Measurements from ENCODE around the gene FAT3. TPM values are rescaled to one million over a fixed set of nuclear protein-coding genes. Genes with fewer than 3 reads are reported as not detected.

FAT3 gene
- total RNA-seq, 1 donor from 2014 or later = 24.4 TPM

DNA sequence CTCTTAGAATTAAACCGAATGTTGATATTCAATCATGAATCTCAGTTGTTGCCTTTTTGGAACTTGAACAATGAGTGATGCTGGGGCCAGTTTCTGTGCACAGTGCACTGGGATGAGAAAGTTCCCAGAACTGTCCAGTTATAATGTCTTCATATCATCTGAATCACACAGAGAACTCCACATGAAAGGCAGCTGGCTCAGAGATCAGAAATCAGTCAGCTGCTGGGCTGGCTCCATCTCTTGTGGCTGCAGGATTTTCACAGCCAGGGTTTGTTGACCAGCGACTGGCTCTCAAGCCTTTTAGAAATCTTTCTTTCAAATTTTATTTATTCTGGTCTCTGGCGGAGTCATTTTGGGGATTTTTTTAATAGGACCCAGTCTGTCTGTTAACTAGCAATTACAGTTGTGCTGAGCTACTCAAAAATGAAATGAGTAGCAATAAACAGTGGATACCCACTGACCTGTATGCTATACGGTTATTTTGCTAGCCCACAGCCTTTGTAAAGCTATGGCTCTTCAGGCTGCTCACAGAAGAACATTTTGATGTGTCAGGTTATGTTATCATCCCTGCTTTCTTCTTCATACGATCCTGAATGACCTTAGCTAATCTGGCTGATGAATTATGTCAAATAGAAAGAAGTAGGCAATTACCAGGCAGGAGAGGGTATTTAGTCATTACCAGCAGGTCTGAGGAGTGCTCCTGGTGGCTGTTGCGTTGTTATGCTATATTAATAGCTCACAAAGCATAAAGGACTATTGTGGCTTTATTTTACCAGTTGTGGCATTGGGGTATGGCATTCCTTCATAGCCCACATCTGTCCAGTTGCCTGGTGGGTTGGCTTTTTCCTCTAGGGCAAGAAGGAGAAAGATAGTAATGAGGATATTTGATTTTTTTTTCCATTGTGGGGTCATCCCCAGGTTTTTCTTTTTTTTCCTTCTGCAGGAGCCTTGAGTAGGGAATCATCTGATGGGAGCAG is 3.6 kb downstream of the FAT3 start:
- DNase-seq (ENCODE audit: low read depth) = no peak

DNA sequence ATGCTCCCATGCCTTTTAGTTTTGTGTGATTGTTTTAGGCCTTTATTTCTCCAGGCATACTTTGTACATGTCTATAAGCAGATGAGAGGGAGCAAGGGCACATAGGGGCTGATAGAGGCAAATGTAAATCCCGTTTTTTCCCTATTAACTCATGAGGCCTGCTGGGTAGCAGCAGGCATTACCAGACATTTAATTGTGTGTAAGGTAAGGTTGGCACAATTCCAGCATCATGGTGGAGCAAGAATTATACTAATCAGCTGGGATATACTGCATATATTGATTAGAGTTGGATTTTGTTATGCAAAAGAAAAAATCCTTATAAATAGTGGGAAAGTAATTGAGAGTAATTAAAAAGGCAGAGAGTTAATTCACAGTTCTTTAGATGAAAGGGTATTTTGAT is 12.2 kb downstream of the FAT3 start:
- DNase-seq (ENCODE audit: low read depth) = no peak

DNA sequence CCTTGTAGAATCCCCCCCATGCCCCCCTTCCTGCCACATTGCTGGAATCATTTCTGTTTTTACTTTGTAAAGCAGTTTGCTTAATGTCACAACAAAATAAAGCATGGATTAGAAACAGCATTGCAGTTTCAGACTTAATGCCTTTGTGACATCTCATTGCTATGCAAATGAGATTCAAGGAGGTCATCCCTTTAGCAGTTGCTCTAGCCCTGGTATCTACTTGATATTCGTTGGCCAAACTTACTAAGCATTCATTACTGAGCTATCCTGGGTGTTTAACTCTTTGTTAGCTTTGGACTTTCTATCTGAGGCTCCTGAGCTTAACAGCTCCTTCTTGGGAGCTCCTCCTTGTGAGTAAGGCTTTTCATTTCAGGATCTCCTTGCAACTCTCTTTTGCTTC is 16.3 kb downstream of the FAT3 start:
- no peak for DNase-seq (ENCODE audit: low read depth)

DNA sequence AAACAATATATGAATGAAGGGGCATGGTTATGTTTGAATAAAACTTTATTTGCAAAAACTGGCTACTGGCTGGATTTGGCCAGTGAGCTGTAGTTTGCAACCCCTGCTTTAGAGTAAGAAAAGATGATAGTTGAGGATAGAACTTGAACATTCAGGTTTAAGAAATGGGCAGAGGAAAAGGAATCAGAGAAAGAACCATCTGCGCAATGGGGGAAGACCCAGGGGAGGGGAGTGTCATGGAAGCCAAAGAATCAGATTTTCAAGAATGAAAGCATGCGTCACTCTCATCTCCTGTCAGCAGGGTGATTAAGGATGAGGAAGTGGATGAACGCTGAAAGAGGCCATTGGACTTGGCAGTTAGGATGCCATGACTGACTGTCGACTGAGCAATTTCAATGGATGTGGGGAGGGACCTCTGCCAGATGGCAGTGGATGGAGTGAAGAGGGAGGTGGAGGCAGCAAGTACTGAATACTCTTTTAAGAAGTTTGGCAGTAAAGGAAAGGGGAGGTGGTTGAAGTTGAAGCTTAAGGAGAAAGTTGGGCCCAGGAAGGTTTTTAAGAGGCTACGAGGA is 21.2 kb downstream of the FAT3 start:
- no peak for DNase-seq (ENCODE audit: low read depth)

DNA sequence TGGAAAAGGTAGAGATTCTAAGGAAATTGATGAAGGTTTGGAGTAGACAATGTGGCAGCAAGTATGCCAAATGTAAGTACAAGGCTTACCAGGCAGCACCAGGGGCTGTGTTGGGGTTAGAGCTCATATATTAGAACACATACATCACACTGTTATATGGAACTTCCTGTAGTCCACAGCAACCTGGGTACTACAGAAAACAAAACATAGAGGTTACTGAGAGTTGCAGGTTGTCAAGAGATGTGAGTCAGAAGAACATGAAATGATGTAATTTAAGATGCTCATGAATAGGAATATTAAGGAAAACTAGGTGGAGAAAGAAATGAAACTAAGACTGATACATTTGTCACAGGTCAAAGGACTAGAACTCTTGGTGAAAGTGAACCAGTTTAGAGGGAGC is 22.0 kb downstream of the FAT3 start:
- DNase-seq (ENCODE audit: low read depth) = peak; percentile 63

DNA sequence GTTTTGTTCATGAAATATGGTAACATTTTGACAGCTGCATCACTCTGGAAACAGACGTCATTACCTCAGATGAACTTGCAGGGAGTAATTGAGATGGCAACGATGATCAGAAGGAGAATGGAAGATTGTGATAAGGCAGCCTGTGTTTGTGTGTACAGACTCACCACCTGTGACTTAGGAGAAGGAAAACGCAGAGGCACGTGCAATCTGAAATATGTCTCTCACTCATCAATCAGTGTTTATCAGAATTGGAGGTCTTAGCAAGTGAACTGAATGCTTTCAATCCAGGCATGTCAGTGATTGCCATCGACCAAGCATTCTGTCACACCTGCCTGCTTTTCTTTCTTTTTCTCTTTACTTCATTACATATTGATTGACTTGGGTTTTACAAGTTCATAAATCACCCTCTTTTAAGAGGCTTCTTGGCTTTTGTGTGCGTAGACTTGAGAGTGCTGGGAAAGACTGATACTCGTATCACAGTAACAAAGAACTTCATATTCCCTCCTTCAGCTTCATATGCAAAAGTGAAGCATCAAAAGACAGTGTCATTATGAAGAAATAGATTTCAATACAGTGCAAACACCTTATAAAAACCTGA is 24.6 kb downstream of the FAT3 start:
- DNase-seq (ENCODE audit: low read depth) = no peak

DNA sequence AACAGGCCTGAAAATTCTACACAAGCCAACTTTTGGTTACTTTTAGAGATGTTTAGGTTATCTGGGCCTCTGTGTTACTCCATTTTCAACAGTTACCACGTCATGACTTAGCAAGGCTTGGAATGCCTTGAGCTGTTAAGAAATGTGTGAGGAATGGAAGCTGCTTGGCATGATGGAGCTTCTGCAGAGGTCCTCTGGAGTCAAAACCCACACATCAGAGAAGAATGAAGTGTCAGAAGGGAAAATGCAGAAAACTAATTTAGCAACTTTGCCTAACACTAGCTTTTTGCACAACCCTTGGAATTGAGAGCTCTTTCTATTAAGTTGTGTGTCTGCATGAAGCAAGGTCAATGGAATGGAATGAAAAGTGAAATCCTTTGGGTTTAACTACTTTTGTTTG is 27.4 kb downstream of the FAT3 start:
- no peak for DNase-seq (ENCODE audit: low read depth)

DNA sequence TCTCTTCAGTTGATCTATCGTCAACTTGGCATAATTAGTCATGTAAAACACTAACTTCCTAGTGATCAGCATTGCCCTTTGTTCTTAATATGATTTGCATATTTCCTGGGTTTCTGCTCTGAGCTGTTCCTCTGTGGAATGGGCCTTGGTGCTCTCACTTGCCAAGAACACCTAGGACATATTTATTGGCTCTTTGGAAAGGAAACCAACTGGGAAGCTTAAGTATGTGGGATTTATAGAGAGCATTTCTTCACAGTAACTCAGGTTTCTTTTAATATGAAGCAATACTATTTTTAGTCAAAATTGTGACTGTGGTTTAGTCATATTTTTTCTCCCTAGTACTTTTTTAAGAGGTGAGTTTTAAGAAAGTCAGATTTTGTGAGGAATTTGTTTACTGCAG is 28.8 kb downstream of the FAT3 start:
- DNase-seq (ENCODE audit: low read depth) = no peak

DNA sequence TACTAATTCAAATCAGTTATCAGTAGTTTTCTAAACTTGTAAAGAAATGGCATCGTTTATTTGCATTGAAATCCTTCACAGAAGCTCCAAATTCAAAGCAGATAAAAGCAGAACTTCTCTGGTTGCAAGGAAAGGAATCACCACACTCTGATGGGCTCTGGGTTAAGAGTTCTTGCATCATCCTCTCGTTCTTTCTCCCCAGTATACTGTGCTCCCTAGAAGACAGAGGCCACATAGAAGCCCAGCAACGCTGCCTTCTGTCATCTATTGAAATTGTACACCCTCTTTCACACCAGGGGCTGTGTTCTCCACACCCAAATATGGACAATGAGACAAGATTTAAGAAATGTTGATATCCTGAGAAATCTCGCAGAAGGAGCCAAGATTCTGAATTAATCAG is 29.3 kb downstream of the FAT3 start:
- DNase-seq (ENCODE audit: low read depth) = no peak

DNA sequence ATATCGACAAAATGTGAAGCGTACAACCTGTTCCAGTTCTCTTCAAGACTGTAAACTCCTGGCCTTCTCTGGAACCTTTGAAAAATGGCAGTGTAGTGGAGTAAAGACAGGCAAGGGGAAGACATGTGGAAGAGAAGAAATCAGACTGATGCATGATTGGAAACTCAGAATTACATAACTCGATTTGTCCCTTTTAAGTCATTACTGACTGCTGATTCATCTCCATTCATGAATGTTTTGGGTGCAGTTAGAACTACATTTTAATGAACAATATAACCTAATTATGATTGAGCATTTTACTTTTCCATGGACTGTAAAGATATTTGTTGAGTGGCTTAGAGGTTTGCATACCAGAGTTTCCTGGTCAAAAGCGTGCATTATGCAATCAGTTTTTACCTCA is 32.9 kb downstream of the FAT3 start:
- DNase-seq (ENCODE audit: low read depth) = no peak

DNA sequence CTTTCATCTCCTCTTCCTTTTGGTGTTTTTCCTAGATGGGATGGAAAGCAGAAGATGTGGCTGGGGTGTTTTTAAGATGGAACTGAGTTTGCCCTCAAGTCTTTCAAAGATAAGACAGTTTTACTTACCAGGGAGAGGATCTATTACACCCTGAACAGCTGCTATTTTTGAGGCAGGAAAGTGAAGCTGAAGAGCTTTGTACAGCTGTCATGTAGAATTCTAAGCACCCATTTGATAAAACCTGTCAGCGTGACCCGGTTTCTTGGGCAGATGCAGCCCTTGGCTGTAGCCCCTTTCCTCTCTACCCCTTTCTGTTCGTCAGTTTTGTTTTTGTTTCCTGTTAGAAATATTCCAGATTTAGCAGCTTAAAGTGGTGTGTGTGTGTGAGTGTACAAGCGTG is 35.2 kb downstream of the FAT3 start:
- DNase-seq (ENCODE audit: low read depth) = no peak

DNA sequence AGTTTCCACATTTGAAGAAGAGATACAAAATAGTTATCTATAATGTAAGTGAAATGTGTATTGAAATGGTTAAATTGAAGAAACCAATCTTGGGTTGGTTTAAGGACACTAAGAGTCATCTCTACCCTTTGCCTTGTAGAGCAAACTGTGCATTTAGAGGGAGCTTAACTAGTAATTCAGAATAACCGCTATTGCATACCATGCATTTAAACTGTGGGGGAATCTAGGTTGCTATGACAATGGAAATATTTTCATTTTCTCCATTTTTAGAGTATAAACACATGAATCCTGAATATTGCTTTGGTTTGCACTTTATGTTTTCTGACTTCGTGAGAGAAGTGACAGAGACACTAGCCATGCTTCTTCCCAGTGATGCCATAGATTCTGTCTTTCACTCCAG is 39.7 kb downstream of the FAT3 start:
- no peak for DNase-seq (ENCODE audit: low read depth)

DNA sequence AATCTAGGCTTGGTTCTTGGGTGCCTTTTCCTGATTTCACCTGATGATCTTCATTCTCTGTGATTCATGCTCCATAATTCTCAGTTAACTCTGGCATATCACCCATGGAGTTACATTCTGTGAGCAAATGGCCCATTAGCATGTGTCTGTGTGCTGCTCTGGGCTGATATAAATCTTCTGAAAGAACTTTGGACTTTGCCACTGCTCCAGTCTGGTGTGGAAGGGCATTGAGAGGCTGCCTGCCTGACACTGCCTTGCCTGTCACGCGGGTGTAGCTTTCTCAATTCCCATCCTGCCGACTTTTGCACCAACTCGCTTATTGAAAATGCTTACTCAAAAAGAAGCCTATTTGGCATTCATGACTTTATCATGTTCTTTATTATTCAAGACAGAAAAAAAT is 42.2 kb downstream of the FAT3 start:
- peak; percentile 50 for DNase-seq (ENCODE audit: low read depth)

DNA sequence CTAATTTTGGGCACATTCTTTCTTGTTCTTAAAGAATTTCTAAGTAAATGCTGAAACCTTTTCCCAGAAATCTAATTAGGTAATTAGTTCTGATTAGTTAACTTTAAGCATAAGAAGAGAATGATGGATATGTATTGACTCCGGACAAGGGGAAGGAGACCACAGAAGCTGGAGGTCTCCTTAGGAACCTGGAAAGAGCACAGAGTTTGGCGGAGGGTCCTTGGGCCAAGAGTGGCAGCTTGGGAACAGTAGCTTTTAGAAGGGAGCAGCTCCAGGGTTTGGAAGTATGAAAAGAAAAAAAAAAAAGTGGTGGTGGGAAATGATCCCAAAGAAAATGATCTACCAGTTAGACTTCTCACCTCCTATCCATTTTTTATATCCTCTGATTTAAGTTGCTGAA is 42.7 kb downstream of the FAT3 start:
- no peak for DNase-seq (ENCODE audit: low read depth)

DNA sequence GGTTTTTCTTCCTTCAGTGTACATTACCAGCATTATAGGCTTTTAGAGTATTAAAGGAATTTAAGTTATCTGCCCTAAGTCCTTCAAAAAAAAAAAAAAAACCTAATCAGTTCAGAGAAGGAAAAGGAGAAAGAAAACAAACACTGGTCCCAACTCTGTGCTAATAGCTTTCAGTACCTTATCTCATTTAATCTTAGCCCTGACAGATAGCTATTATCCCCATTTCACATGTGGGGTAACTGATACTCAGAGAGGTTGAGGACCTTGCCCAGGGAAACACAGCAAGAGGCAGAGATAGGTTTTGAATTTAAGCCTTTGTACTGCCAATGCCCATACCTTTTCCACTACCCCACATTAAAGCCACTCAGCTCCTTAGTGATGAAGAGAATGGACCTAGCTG is 43.4 kb downstream of the FAT3 start:
- no peak for DNase-seq (ENCODE audit: low read depth)

DNA sequence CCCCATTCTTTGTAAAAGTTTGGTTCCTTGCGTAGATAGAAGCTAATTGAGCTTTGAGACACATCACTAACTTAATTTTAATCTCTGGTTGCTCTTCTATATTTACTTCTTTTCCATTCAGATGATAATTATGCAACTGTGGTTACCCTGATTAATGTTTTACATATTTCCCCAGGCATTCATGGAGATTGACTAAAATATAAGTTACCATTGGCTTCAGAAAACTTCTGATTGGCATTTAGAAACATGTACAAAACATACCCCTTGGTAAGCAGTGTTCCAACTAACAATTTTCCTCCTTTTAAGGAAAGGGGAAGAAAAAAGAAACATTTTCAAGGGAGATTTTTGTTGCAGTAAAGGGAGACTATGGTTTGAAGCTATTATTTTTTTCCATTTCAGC is 43.9 kb downstream of the FAT3 start:
- peak; percentile 62 for DNase-seq (ENCODE audit: low read depth)

DNA sequence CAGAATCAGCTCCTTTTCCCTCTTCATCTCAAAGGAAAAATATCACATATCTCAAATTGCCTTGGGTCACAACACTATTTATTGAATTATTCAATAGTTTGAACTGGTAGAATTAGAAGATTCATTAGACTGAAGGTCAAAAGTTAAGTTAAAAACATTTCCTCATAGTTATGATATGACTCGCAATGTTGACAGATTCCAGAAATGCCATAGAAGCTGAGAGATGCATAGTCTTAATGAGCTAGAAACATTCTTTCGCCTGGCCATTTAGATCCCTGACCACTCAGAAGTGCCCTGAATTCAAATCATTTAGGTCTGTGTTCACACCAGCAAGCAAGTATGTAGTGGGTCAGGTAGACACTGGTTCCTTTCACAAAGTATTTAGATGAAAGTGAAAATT is 44.4 kb downstream of the FAT3 start:
- DNase-seq (ENCODE audit: low read depth) = peak; percentile 98

DNA sequence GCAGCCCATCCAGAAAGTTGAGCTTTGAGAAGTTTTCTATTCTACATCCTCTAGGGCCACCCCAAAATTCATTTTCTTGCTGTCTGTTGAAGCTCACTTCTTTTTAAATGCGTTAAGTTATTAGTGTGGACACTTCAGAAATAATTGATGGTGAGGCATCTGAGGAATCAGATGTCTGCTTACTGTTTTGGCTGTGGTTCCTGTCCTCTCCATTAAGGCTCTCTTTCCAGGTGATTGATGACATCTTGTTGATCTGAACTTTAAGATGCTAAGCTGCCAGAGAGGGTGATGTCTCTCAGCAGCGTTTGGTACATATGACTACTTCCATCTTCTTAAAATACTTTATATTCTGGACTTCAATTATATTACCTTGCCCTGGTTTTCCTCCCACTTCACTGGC is 45.2 kb downstream of the FAT3 start:
- DNase-seq (ENCODE audit: low read depth) = no peak

DNA sequence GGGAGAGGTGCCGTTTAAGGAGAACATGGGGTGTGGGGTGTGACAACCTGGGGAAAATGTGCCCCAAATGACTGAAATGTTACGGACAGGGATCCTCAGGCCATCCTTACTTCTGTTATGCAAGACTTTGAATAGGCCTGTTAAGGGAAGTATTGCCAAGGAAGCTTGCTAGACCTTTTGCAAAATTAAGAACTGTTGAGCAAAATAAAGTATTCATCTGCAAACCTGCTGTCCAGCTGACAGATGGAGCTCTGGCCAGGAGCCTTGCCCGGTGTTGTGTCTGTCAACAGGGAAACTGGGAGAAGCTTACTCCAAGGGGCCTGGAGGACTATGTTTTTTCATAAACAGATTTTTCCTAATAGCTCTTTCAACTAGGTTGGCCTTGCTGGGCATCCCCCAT is 48.0 kb downstream of the FAT3 start:
- DNase-seq (ENCODE audit: low read depth) = no peak
